NK-92 (cell line): Measurements from ENCODE around the gene VCP.
A peak's percentile ranks its signal among the peaks of the same experiment; 100 is the strongest.

ENCODE experiments used
- DNase-seq: peaks from one replicate; lab custom pipeline; 2025; ENCODE audit not compliant: unreplicated experiment; lab: John Stamatoyannopoulos, UW

VCP gene

DNA sequence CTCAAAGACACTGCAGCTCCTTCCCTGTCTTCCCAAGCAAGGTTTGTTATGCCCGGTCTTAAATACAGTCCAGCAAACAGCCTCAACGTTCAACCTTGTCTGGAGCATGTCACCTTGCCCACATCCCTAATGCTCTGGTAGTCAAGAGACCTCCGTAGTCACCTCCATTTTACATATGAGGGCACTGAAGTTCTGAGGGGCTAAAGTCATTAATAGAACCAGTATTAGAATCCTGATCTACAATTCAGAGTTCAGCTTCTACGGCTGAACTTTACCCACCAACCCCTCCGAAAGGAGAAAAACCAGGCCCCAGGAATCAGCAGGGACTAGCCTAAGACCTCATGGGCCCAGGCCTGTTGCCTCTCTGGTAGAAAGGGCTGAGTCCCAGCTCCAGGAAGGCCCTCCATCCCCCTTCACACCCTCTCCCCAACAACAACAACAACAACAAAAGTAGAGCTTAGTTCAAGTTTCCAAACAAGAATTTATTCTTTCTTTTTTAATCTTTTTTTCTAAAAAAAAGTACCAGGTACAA, 31.3 kb upstream of the VCP start:
- no peak for DNase-seq

DNA sequence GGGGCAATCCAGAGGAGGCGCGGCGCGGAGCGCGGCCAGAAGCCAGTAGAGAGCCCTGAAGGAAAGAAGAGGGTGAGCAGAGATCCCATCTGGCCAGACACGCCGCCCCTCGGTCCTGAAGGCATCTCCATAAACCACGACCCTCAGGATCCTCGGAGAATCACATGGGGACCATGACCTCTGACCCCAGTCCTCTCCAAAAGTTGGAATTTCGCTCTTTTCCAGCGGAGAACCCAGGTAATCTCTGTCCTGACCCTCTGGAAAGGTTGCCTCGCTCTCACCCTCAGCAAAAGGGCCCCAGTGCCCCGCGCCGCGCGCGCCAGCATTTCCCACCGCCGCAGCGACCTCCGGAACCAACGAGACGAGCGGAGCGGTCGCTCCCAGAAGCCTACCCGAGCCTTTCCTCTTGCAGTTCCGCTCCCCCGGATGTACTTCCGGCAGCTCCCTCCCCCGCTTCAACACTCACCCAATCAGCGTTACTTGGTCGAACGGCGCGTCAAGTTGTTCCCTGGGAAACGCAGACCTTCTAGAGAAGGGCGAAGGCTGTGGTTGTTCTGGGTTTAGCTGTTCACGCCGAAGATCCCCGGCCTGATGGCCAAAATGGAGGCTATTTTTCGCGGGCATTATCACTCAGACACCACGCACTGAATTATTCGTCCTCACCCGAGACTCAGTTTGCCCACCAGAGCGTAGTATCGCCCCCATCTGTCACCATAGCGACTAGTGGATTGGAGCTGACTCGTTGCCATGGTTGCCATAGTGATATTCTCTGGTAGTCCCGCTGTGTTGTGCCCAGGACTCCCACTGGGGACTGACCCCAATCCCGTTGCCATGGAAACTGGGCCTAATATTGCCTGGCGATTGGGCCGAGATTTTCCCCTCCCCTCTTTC, 30.6 kb upstream of the VCP start, which contains the start of gene STOML2:
TSS of gene STOML2 (minus strand) at position 363 of the 891 bp plus-strand sequence. CDS start at position 326, 37 bp downstream.
- DNase-seq, result peak; percentile 48

DNA sequence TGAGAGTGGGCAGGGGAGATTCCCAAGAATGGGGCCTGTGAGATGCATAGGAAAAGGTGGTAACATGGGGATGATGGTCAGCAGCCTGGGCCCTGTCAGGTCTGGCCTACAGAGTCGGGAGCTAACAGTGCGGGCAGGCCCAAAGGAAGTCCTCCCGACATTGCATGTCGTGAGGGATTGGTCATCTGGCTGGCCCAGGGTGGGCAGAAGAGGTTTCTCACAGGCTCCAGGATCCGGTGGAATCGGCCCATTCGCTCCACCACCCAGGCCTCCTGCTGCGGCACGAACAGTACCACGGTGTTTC, 30.0 kb upstream of the VCP start:
- no peak for DNase-seq

DNA sequence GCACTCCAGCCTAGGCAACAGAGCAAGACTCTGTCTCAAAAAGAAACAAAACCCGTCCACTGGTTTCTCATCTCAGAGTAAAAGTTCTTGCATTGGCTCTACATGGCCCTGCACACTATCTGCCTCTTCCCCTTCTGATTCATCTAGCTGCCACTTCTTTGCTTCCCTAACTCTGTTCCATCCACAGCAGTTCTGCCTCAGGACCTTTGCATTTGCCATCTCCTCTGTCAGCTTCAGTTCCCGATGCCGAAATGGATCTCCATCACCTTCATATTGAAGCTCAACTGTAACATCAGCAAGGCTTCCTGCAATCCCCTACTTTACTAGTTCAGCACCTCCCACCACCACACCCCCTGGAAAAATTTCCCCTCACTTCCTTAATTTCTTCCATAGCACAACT, 25.1 kb upstream of the VCP start:
- no peak for DNase-seq

DNA sequence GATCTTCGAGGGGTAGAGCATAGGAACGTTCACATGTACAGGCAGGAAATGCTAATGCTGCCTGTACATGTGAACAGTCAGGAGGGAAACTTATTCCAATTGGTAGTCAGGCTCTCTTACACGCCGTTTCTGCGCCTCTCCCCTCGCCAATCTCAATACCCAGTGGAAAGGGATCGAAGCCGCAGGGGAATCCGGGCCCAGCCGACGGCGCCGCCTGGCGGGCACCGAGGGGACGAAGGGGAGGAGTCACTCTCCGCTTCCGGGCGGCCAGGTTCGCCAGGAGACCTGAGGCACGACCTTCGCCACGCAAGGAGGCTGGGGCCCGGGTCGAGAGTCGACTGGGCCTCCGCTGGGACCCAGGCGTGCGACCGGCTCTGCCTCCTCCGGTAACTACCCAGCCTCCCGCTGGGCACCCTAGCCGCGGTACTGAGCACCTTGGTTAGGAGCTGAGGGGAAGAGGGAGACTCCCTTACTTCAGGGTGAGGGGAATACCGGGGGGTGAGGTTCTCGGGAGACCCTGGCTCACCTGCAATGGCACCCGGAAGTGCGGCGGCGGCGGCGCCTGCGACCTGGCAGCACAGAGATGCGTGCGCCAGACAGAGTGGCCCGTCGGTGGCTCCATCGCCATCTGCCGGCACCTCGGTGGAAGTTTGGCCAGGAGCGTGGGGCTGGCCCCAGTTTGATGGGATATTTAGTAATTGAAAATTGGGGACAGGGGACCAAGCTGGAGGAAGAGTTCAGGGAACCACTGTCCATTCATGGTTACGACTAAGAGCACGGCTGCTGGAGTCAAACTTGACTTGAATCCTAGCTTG, 23.8 kb upstream of the VCP start, which contains the start of gene PIGO:
TSS of gene PIGO (minus strand) at position 557 of the 815 bp plus-strand sequence. CDS start 1,026 bp downstream, outside the sequence.
- DNase-seq, result no peak

DNA sequence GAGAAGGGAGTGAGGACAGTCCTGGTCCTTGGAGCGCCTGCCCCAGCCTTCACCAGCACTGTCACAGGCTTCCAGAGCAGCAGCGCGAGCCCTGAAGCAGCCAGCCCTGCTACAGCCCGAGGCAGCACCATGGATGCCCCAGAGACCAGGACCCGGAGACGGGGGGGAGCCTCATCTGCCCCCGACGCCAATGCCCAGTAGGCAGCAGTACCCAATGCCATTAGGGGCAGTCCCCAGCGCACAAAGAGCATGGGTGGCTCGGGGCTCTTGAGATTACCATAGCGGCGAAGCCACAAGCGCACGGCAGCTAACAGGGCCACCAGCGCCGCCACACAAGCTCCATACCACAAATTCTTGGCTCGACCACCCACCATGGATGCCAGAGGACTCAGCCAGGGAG, 19.1 kb upstream of the VCP start:
- DNase-seq, result no peak

DNA sequence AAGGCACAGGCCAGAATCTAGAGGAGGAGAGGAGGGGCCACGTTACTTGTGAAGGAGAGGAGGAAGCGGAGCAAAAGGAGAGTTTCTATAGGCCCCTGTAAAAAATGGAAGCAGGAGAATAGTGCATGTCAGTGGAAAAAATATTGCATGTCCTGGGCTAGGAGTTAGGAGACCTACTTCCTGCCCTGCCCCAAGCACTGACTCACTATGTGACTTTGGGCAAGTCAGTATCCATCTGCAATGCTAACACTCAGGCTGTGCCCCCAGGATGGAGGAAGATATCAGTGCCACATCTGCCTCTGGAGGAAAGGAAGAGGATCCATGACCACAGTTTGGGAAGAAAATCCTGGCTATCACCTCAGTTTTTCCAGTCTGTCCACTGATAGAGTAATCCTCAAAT, 17.0 kb upstream of the VCP start:
- no peak for DNase-seq

DNA sequence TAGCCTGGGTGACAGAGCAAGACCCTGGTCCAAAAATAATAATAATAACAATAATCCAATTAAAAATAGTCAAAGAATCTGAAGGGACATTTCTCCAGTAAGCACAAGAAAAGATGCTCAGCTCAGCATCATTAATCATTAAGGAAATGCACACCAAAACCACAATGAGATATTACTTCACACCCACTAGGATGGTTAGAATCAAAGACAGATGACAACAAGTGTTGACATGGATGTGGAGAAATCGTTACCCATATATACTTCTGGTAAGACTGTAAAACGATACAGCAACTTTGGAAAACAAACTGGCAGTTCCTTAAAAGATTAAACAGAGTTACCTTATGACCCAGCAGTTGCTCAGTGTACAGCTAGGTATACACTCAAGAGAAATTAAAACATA, 12.7 kb upstream of the VCP start:
- no peak for DNase-seq

DNA sequence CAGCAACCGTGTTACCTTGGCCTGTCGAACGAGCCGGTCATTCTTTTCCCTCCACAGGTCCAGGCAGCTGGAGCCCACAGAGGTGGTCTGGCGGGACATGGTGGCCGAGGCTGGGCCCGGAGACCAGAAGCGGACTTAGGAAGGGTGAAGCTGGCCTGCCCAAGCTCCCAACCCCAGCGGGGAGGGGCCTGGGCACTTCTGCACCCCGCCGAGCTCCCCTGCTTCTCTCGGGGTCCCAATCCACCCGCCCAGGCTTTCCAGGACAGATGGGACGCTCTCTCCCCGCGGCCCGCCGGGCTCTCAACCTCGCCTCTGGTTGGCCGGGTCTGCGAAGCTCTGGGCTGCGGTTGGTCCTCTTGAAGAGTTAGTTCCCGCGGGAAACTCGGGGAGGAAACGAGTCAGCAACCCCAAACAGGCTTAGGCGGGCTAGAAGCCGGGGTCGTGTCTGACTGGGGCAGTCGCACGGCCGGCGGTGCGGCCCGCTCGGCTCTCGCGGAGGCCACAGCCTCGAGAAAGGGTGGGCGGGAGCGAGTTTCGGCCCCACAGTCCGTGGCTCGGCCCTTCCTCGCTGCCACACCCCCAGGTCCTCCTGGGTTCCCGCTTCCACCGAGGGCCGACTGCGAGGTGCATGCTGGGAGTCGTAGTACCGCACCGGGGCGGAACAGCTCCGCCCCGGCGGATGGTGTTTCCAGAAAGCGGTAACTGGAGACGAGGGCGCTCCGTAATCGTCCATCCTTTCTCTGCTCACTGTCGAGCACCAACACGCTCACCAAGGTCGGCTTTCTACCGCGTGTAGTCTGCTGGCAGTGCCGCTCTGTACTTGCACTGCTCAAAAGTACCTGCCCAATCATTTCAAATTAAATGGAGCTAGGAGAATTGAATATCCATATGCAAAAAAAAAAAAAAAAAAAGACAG, 7.3 kb upstream of the VCP start, which contains the start of gene FANCG:
TSS of gene FANCG (minus strand) at position 517 of the 916 bp plus-strand sequence. CDS start at position 99, 418 bp downstream.
- no peak for DNase-seq

DNA sequence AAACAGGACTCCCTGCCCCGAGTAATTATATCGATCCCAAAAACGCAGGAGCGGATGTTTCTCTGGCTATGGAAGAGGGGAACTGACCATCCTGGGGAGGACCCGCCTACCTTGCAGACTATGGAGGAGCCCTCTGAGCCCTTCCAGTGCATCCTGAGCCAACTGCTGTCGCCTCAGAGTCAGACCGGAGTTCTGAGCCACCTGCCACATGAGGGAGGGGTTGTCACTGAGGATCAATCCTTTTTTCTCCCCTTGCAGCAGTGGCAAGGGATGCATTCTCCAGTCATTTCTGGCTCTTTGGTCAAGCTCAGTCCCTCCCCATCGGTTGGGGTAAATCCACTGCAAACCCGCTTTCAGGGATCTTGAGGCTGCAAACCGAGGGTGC, 6.6 kb upstream of the VCP start:
- no peak for DNase-seq

DNA sequence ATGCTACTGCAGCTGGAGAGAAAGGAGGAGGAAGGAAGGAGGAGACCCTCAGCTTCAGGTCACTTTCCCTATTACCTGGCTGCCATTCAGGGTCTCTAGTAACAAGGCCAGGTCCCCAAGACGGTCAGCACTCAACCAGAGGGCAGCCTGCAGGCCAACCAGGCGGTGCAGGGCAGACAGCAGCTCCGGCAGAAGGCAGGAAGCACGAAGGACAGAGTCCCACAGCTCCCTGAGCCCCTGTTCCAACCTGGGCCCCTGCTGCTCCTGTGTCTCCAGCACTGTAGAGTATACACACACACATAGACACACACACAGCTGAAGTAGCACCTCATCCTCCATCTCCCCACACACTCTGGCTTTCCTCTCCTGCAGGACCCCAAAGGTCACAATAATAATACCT, 5.6 kb upstream of the VCP start:
- no peak for DNase-seq

DNA sequence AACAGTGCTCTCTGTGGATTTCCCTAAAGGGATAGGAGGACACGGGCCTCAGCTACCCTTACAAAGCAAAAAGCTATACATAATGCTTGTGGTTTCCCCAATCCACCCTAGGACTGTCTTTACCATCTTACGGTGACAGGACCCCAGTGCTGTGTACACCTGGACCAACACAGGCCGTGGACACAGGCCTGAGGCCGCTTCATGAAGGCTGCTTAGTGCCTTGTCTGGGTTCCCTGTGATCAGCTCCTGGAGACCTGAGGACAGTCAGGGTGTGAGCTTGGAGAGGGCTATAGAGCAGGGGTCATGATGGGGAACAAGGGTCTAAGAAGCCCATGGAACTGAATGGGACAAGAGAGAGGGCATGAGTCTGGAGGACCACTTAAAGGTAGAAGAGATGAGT, 4.4 kb upstream of the VCP start:
- DNase-seq, result no peak

DNA sequence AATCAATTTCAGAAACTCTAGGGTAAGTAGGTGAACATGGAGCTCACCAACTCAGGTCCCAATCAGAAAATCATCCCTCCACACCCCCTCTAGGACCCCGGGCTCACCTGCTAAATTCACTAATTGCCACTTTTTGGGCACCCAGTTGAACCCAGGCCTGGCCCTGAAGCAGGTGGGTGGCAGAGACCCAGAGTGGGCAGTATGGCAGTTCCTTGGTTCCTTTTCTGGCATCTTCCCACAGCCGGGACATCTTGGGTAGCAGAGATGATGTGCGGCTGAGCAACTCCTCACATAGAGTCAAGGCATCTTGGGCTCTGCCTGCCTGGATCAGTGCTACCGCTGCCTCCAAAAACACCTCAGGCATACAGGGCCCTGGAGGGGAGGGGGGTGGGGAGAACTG, 2.9 kb upstream of the VCP start:
- DNase-seq, result no peak

DNA sequence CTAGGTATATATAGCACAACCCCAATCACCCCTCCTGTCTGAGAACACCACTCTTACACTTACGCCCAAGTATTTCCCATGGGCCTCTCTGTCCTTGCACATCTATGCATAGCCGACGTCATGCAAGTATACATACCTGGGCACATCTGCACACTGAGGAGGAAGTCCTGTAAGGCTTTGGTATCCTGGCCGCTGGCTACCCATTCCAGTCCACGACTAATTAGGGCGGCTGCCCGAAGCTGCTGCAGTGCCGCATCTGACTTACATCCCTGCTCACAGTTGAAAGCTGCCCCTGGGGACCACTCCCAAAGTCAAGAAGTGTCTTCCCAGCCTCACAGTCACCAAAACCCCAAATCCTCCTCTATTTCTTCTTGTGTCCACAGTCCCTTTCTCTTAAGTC, 2.4 kb upstream of the VCP start:
- no peak for DNase-seq

DNA sequence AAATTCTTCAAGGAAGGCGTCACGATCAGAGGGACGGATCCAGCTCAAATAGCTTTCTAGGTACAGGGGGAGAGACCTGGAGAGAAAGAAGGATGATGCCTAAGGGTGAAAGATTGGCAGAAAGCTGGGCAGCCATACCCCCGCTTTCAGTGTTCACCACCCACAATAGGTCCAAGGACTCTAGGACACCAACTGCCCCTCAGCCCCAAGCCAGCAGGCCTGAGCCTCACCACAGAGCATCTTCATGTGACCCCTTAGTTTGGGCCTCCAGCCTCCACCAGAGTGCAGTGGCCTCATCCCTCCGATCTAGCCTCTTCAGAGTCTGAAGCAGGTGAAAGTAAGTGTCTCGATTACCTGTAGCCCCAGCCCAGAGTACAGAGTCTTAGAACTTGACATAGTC, 1.7 kb upstream of the VCP start:
- DNase-seq, result no peak

DNA sequence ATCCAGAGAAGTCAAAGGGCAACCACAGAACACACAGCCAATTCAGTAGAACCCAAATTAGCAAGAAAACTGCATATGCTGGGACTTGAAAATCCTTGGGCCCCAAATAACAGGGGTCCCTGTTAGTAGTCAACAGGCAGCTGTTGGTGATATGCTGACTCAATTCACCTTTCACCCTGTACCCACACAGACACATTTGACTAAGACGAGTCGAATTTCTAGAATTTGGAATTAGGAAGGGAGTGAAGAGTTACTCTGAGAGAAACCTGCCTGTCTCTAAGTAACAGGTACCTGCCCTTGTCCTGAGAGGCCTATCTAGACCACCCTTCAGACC, 821 bp upstream of the VCP start:
- no peak for DNase-seq

DNA sequence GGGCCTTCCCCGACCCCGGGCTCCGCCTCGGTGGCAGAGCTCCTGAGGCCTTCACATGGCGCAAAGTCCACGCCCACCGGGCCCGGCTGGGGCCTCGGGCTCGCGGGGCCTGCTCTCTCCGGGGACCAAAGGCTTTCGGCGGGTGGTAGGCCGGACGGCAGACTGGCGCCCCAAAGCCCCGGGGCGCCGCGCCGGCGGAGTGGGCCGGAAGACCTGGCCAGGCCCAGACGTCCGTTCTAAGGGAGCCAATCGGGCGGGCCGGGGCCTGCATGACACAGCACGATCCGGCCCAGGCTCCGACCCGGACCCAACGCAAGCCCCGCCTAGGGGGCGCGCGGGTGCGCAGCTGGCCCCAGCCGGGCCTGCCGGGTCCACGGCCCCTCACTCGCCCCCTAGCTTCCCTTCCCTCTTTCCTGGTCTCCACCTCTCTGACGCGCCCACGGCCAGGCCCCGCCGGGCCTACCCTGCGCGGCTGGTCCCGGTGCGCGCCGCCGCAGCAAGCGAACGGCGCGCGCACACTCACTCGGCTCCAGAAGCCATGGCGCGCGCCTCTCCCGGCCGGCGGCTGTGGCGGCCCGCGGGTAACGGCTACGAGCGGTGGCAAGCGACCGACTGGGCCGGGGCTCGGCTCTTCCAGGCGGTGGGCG, 488 bp downstream of the VCP start:
- no peak for DNase-seq

DNA sequence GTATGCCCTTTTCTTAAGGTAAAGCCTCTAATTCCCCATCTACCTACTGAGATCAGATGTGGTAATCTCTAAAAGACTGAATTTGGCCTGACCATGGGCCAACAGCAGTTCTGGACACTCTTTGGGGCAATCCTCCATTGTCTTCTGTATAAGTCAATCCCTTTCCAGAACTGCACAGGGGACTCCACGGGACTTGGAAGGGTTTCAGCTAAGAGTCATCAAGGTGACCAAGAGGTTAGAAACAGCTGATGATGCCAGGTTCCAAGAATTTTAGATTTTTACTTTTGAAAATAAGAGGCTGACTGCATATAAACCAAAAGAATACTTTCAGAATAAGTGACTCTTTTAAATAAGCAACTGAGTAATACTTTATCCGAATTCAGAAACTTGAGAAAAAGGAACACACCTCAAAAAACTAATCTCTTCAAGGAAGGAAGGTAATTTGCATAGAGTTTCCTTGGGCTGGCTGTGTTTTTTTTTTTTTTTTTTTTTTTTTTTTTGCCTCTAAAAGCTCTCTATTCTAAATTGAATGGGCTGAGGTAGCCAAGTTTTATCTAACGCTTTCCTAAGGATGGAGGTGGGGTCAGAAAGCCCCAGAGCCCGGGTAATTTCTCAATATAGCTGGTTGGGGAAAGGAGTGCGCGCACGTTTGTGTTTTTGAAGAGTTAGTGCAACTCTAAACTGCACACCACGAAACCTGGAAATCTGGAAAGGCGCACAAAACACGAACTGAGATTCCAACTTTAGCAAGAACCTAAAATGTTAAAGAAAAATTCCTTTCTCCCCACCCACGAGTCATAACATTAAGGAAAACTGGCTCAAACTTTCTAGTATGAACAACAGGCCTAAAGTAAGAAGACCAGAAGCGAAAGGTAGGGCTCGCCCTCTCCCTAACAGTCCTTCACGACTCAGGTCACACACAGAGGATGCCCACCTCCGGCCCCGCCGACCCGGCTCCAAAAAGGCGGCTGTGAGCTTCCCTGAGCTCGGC, 1.3 kb downstream of the VCP start:
- no peak for DNase-seq

DNA sequence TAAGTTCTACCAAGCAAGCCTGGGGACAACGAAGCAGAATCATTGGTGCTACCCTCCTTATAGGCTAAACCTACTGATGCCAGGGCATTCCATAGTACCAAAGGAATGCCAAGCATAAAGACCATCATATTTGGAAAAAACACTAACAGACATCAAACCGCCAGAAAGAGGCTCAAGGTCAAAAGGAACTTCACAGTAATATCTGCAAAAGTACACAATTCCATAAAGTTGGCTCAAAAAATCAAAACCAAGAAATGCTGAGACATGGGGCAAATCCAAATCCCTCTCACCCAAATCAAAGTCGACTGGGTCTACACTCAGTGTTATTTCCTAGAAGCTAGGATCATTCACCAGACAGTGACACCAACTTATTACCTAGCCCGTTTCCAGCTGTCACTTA, 3.4 kb downstream of the VCP start:
- DNase-seq, result no peak
